CD4-positive, alpha-beta T cell (primary cell): Measurements from ENCODE around the gene SLC12A1. TPM values are rescaled to one million over a fixed set of nuclear protein-coding genes. Genes with fewer than 3 reads are reported as not detected.

Experiments used
- ATAC-seq: fragments of 200-7000 bp; cut with Tn5 transposase; one replicate; pipeline ENCODE4 v1.10.0; 2022; ENCODE audit warnings: mild to moderate bottlenecking; ENCODE audit not compliant: poor library complexity
- CTCF ChIA-PET: fragments of 350-600 bp; sonication (Branson Sonifier 250); formaldehyde crosslinking; loops from one replicate; lab custom pipeline; 2021; ENCODE audit warnings: antibody characterized with exemption, inconsistent platforms; lab: Charles Lee
- POLR2A ChIA-PET: fragments of 350-600 bp; sonication (Branson Sonifier 250); formaldehyde crosslinking; loops from one replicate; lab custom pipeline; 2021; ENCODE audit warnings: antibody characterized with exemption, inconsistent platforms; lab: Charles Lee
- DNase-seq, 14 experiments: peaks; one replicate each; pipeline ENCODE4 v3.0.0-alpha.2; 2013 to 2020; ENCODE audit warnings: mixed read lengths in 2 of 14
- H3K27ac ChIP-seq, 2 donors: one replicate each; pipeline versions ENCODE4 v1.5.1 to v1.7.0; 2013; ENCODE audit warnings: low read length in 2 of 2, low read depth in 1 of 2, mild to moderate bottlenecking in 1 of 2
- H3K27me3 ChIP-seq, 2 experiments: 1 replicate in 1 of 2; 2 replicates in 1 of 2; pipeline versions ENCODE4 v1.6.1 to v1.7.0; 2013; ENCODE audit warnings: low read length in 2 of 2, control low read depth in 1 of 2, mild to moderate bottlenecking in 1 of 2, moderate library complexity in 1 of 2; ENCODE audit not compliant: insufficient read depth in 2 of 2, control insufficient read depth in 1 of 2
- H3K36me3 ChIP-seq: one replicate; pipeline ENCODE4 v1.6.1; 2013; ENCODE audit warnings: low read length, control low read depth; ENCODE audit not compliant: insufficient read depth
- H3K4me1 ChIP-seq: one replicate; pipeline ENCODE4 v1.6.1; 2013; ENCODE audit warnings: low read length, control low read depth; ENCODE audit not compliant: insufficient read depth
- H3K4me3 ChIP-seq: one replicate; pipeline ENCODE4 v1.5.1; 2013; ENCODE audit warnings: mild to moderate bottlenecking, low read length, moderate library complexity
- H3K9me3 ChIP-seq, 2 experiments: 1 replicate in 1 of 2; 2 replicates in 1 of 2; pipeline versions ENCODE4 v1.6.1 to v1.7.0; 2013; ENCODE audit warnings: low read length in 2 of 2, mild to moderate bottlenecking in 2 of 2, control low read depth in 1 of 2, moderate library complexity in 1 of 2; ENCODE audit not compliant: control insufficient read depth in 1 of 2, insufficient read depth in 1 of 2
- H3K27ac Mint-ChIP-seq: one replicate; pipeline ENCODE4 v1.8.0; 2020; ENCODE audit warnings: mixed read lengths
- H3K27me3 Mint-ChIP-seq: one replicate; pipeline ENCODE4 v1.8.0; 2021; ENCODE audit warnings: mixed read lengths
- H3K36me3 Mint-ChIP-seq: one replicate; pipeline ENCODE4 v1.8.0; 2021; ENCODE audit warnings: low read depth, mixed read lengths
- H3K4me1 Mint-ChIP-seq: one replicate; pipeline ENCODE4 v1.8.0; 2021; ENCODE audit warnings: low read depth, mixed read lengths
- H3K4me3 Mint-ChIP-seq: one replicate; pipeline ENCODE4 v1.8.0; 2020; ENCODE audit warnings: mild to moderate bottlenecking, mixed read lengths
- H3K9me3 Mint-ChIP-seq: one replicate; pipeline ENCODE4 v1.8.0; 2020; ENCODE audit warnings: mixed read lengths
- intact Hi-C, 2 experiments: fragments of 100-400 bp; cut with DNase I in 1 of 2; cut with micrococcal nuclease in 1 of 2; formaldehyde crosslinking; loops; one replicate each; pipeline versions ENCODE4 v1.15.1 to v1.9.0; 2023 to 2025; cut with DNase I, micrococcal nuclease
- total RNA-seq, 174 experiments: library from RNA in 2 of 174; stranded (reverse) in 2 of 174; gene quantifications; one replicate each; pipeline ENCODE4 v1.2.3 and lab custom pipeline; 2021 to 2026
- TF ChIP-seq, protein P1 (sequence below): fragments of 200-600 bp; IDR thresholded peaks from one replicate; pipeline ENCODE4 v1.8.0; 2022; ENCODE audit warnings: antibody characterized with exemption, mild to moderate bottlenecking

Gene SLC12A1
- total RNA-seq, 2 experiments from 2014 or later, result not detected

DNA sequence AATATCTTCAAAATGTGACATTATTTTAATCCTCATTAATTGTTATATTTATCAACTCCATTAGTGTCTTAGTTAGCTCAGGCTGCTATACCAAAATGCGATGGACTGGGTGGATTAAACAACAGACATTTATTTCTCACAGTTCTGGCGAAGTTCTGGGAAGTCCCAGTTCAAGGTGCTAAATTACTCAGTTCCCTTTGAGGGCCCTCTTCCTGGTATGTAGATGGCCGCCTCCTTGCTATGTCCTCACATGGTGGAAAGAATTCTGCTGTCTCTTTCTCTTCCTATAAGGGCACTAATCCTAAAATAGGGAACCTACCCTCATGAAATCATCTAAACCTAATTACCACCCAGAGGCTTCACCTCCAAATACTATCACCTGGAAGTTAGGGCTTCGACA, 86.4 kb downstream of the SLC12A1 start:
- Histone ChIP-seq H3K36me3 (no peaks in the 10 kb centered on the region), H3K9me3 (no peaks in the 10 kb centered on the region), H3K27me3 (peaks cover 0 to 2% of the 10 kb centered on the region in 2 experiments), H3K4me3 (no peak overlapping the region), H3K27ac (no peak overlapping the region), H3K4me1 (no peaks in the 10 kb centered on the region)
- intact Hi-C loops, result no loop called here
- no peak overlapping the region for H3K4me3 Mint-ChIP-seq
- H3K9me3 Mint-ChIP-seq, result no peaks in the 10 kb centered on the region
- POLR2A ChIA-PET, result no interaction called here
- CTCF ChIA-PET, result no interaction called here
- DNase-seq, result no peak
- no peak for ATAC-seq
- H3K27me3 Mint-ChIP-seq, result no peaks in the 10 kb centered on the region
- H3K4me1 Mint-ChIP-seq, result no peaks in the 10 kb centered on the region
- H3K27ac Mint-ChIP-seq, result no peak overlapping the region
- TF ChIP-seq, protein P1, sequence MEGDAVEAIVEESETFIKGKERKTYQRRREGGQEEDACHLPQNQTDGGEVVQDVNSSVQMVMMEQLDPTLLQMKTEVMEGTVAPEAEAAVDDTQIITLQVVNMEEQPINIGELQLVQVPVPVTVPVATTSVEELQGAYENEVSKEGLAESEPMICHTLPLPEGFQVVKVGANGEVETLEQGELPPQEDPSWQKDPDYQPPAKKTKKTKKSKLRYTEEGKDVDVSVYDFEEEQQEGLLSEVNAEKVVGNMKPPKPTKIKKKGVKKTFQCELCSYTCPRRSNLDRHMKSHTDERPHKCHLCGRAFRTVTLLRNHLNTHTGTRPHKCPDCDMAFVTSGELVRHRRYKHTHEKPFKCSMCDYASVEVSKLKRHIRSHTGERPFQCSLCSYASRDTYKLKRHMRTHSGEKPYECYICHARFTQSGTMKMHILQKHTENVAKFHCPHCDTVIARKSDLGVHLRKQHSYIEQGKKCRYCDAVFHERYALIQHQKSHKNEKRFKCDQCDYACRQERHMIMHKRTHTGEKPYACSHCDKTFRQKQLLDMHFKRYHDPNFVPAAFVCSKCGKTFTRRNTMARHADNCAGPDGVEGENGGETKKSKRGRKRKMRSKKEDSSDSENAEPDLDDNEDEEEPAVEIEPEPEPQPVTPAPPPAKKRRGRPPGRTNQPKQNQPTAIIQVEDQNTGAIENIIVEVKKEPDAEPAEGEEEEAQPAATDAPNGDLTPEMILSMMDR, result no peak
- no peaks in the 10 kb centered on the region for H3K36me3 Mint-ChIP-seq

DNA sequence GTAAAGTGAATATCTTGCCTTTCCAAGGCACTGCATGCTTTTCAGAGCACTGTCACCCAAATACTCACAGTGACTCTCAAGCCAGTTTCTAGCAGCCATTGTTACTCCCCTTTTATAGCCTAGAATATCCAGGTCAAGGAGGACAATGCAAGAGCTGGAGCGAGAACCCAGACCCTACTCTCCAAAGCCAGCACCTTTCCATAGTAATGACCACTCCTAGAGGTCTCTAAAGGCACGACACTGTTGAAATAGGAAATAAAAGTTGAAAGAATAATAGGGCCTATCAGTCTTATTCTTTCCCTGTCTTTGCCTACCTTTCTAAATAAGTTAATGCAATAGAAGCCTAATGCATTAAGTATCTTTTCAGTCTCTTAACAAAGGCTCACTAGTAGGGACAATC, 91.6 kb downstream of the SLC12A1 start:
- Mint-ChIP-seq H3K9me3 (no peaks in the 10 kb centered on the region), H3K36me3 (no peaks in the 10 kb centered on the region), H3K27me3 (no peaks in the 10 kb centered on the region), H3K4me1 (no peaks in the 10 kb centered on the region), H3K27ac (no peak overlapping the region), H3K4me3 (no peak overlapping the region)
- H3K36me3 ChIP-seq, result no peaks in the 10 kb centered on the region
- no peaks in the 10 kb centered on the region for H3K9me3 ChIP-seq
- peaks cover 0 to 2% of the 10 kb centered on the region in 2 experiments for H3K27me3 ChIP-seq
- ChIA-PET POLR2A (no interaction called here), CTCF (no interaction called here)
- TF ChIP-seq, protein P1, result no peak
- H3K4me3 ChIP-seq, result no peak overlapping the region
- intact Hi-C loops, result no loop called here
- ATAC-seq, result no peak
- no peak overlapping the region for H3K27ac ChIP-seq
- no peak for DNase-seq
- no peaks in the 10 kb centered on the region for H3K4me1 ChIP-seq

DNA sequence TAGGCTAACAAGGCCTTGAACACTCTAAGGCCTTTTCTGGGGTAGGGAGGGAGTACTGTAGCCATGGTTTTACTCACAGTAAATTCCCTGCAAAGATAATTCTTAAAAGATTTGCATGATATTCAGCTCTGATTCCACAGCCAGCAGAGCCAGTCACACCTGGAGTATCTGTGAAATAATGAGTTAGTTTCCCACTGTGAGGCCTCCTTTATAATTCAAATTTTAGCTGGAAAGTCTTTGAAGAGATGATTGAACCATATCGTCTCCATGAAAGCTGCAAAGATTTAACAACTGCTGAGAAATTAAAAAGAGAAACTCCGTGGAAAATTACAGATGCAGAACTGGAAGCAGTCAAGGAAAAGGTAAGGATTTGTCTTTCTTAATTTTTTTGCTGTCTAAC, 92.8 kb downstream of the SLC12A1 start:
- Histone ChIP-seq H3K4me1 (no peaks in the 10 kb centered on the region), H3K27me3 (peaks cover 0 to 2% of the 10 kb centered on the region in 2 experiments)

More for the DNA sequence above, 92.8 kb downstream of the SLC12A1 start:
- ChIA-PET POLR2A (no interaction called here), CTCF (no interaction called here)
- DNase-seq (no peak), ATAC-seq (no peak)
- no peaks in the 10 kb centered on the region for H3K9me3 Mint-ChIP-seq
- Histone ChIP-seq H3K9me3 (no peaks in the 10 kb centered on the region), H3K36me3 (no peaks in the 10 kb centered on the region), H3K4me3 (no peak overlapping the region), H3K27ac (no peak overlapping the region)
- intact Hi-C loops, result no loop called here
- TF ChIP-seq, protein P1, result no peak
- H3K4me3 Mint-ChIP-seq, result no peak overlapping the region
- H3K27me3 Mint-ChIP-seq, result no peaks in the 10 kb centered on the region
- H3K36me3 Mint-ChIP-seq, result no peaks in the 10 kb centered on the region
- H3K27ac Mint-ChIP-seq, result no peak overlapping the region
- no peaks in the 10 kb centered on the region for H3K4me1 Mint-ChIP-seq
